ENCODE data around the gene EDDM13. TPM values are rescaled to one million over a fixed set of nuclear protein-coding genes. Genes with fewer than 3 reads are reported as not detected.
"Not testable (repeated sequence)": the region's sequence is repeated elsewhere in the genome, so short reads cannot be mapped to it uniquely, and the experiment has no call there.

Gene EDDM13
- total RNA-seq, 1 donor: not detected

DNA sequence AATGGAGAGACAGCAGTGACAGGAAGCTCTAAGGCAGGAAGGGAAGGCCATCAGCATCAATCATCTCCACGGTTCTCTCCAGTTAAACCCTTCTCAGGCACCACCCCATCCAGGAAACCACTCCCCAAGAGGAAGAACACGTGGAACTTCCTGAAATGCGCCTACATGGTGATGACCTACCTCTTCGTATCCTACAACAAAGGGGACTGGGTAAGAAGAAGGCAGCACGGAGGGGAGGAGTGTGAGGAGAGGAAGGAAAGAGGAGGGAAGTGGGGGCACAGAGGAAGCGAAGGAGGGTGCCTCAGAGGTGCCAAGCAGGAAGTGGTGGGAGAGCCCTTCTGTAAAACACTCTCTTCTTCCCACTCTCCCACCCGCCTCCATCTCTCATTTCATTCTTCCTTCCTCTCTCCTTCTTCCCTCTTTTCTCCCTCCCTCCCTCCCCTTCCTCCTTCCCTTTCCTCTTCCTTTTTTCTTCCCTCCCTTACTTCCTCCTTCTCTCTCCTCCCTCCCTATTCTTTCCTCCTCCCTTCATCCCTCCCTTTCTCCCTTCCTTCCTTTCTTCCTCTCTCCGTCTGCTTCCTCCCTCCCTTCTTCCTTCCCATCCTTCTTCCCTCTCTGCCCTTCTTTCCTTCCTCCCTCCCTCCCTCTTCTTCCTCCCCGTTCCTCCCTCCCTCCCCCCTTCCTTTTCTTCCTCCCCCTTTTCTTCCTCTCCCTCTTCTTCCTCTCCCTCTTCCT is 29.5 kb downstream of the EDDM13 start:
- no peak overlapping the region for H2AFZ ChIP-seq (ENCODE audit: low read length)
- no peaks in the 10 kb centered on the region for H3K4me1 ChIP-seq (ENCODE audit: insufficient read depth, low read length)
- no peak overlapping the region for H3K4me3 ChIP-seq (ENCODE audit: insufficient read depth, low read length)
- DNase-seq (ENCODE audit: insufficient read length, low spot score, missing footprints): no peak
- H4K20me1 ChIP-seq (ENCODE audit: insufficient read depth, low read length): no peaks in the 10 kb centered on the region
- H3K79me2 ChIP-seq (ENCODE audit: insufficient read depth, low read length): no peaks in the 10 kb centered on the region
- H3K4me2 ChIP-seq (ENCODE audit: insufficient read depth, low read length): no peak overlapping the region
- H3K9me3 ChIP-seq (ENCODE audit: low read depth, low read length): no peaks in the 10 kb centered on the region
- no peak for TF ChIP-seq CTCF (IDR thresholded peaks at IDR 0.05; ENCODE audit: extremely low read depth, low read depth, low read length)
- no peaks in the 10 kb centered on the region for H3K27me3 ChIP-seq (ENCODE audit: insufficient read depth, low read length)
- H3K27ac ChIP-seq (ENCODE audit: low read depth, low read length): no peak overlapping the region
- H3K36me3 ChIP-seq (ENCODE audit: insufficient read depth, low read length): no peaks in the 10 kb centered on the region

DNA sequence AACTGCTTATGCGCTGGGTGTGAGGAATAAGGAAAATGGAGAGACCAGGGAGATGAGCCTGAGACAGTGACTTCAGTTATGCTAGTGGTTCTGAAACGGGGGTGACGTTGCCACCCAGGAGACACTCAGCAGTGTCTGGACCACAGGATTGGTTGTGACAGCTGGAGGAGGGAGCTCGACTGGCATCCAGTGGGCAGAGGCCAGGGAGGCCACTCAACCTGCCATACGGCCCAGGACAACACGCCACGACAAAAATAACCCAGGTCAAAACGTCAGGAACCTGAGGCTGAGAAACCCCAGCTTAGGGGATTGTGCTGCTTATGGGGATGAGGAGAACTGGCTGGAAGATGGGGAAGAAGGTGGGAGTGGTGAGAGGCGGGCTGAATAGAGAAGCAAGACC is 31.7 kb downstream of the EDDM13 start:
- Histone ChIP-seq H3K9me3 (ENCODE audit: low read depth, low read length) (no peaks in the 10 kb centered on the region), H3K4me1 (ENCODE audit: insufficient read depth, low read length) (no peaks in the 10 kb centered on the region), H3K27me3 (ENCODE audit: insufficient read depth, low read length) (no peaks in the 10 kb centered on the region), H2AFZ (ENCODE audit: low read length) (no peak overlapping the region), H3K79me2 (ENCODE audit: insufficient read depth, low read length) (no peaks in the 10 kb centered on the region), H3K36me3 (ENCODE audit: insufficient read depth, low read length) (peaks cover 3% of the 10 kb centered on the region), H3K4me3 (ENCODE audit: insufficient read depth, low read length) (no peak overlapping the region), H4K20me1 (ENCODE audit: insufficient read depth, low read length) (peaks cover 3% of the 10 kb centered on the region), H3K4me2 (ENCODE audit: insufficient read depth, low read length) (no peak overlapping the region), H3K27ac (ENCODE audit: low read depth, low read length) (no peak overlapping the region)
- no peak for TF ChIP-seq CTCF (IDR thresholded peaks at IDR 0.05; ENCODE audit: extremely low read depth, low read depth, low read length)
- DNase-seq (ENCODE audit: insufficient read length, low spot score, missing footprints): no peak

DNA sequence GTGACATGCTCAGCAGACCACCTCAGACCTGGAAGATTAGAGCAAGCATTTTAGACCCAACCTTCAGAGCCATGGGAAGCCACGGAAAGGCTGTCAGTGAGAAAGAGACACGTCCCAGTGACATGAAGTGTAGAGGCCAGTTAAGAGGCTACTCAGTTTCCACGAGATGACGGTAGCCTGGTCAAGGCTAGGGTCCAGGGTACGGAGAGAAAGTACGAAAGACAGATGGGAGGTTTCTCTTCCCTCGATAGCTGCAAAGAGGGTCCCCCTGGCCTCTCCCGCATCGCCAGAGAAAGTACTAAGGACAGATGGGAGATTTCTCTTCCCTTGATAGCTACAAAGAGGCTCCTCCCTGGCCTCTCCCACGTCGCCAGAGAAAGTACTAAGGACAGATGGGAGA is 33.5 kb downstream of the EDDM13 start:
- DNase-seq (ENCODE audit: insufficient read length, low spot score, missing footprints): no peak
- H3K27ac ChIP-seq (ENCODE audit: low read depth, low read length): no peak overlapping the region

DNA sequence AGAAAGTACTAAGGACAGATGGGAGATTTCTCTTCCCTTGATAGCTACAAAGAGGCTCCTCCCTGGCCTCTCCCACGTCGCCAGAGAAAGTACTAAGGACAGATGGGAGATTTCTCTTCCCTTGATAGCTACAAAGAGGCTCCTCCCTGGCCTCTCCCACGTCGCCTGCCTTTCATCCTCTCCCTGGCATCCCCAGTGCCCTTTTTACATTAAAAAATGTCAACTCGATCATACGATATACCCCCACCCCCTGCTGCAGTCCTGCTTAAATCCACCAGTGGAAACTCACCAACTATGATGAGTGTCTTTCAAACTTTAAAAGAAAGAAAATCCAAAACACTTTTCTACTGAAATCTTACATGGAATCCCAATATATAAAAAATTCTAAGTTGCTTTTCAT is 34.5 kb downstream of the EDDM13 start:
- H4K20me1 ChIP-seq (ENCODE audit: insufficient read depth, low read length); DNase-seq (ENCODE audit: insufficient read length, low spot score, missing footprints); H3K4me2 ChIP-seq (ENCODE audit: insufficient read depth, low read length); H3K27ac ChIP-seq (ENCODE audit: low read depth, low read length); H3K4me1 ChIP-seq (ENCODE audit: insufficient read depth, low read length); H3K9me3 ChIP-seq (ENCODE audit: low read depth, low read length); H3K27me3 ChIP-seq (ENCODE audit: insufficient read depth, low read length); H2AFZ ChIP-seq (ENCODE audit: low read length); H3K79me2 ChIP-seq (ENCODE audit: insufficient read depth, low read length); H3K4me3 ChIP-seq (ENCODE audit: insufficient read depth, low read length); H3K36me3 ChIP-seq (ENCODE audit: insufficient read depth, low read length): not testable (repeated sequence)

More for the DNA sequence above, 33.5 kb downstream of the EDDM13 start:
- H3K4me3 ChIP-seq (ENCODE audit: insufficient read depth, low read length): no peak overlapping the region
- H3K4me1 ChIP-seq (ENCODE audit: insufficient read depth, low read length): no peaks in the 10 kb centered on the region
- H4K20me1 ChIP-seq (ENCODE audit: insufficient read depth, low read length): peaks cover 5% of the 10 kb centered on the region
- no peaks in the 10 kb centered on the region for H3K27me3 ChIP-seq (ENCODE audit: insufficient read depth, low read length)
- H3K79me2 ChIP-seq (ENCODE audit: insufficient read depth, low read length): no peaks in the 10 kb centered on the region
- no peaks in the 10 kb centered on the region for H3K9me3 ChIP-seq (ENCODE audit: low read depth, low read length)
- peaks cover 3% of the 10 kb centered on the region for H3K36me3 ChIP-seq (ENCODE audit: insufficient read depth, low read length)
- no peak for TF ChIP-seq CTCF (IDR thresholded peaks at IDR 0.05; ENCODE audit: extremely low read depth, low read depth, low read length)
- H3K4me2 ChIP-seq (ENCODE audit: insufficient read depth, low read length): no peak overlapping the region
- no peak overlapping the region for H2AFZ ChIP-seq (ENCODE audit: low read length)
